HG03064 (cell line): ENCODE results near the gene SLC9C2.
"Not testable (repeated sequence)": the region's sequence is repeated elsewhere in the genome, so short reads cannot be mapped to it uniquely, and the experiment has no call there.

ENCODE experiments used
- ATAC-seq: cut with Tn5 transposase; IDR thresholded peaks from one replicate; pipeline ENCODE4 v1.9.1; 2021; ENCODE audit warnings: low read depth; ENCODE audit not compliant: unreplicated experiment

The SLC9C2 gene

GRCh38 chr1:173530795-173531693, 71.8 kb downstream of the SLC9C2 start:
- no peak for ATAC-seq

- no peak for ATAC-seq
These were observed 73.8 kb downstream of the SLC9C2 start for GRCh38 chr1:173529106-173529505.

DNA sequence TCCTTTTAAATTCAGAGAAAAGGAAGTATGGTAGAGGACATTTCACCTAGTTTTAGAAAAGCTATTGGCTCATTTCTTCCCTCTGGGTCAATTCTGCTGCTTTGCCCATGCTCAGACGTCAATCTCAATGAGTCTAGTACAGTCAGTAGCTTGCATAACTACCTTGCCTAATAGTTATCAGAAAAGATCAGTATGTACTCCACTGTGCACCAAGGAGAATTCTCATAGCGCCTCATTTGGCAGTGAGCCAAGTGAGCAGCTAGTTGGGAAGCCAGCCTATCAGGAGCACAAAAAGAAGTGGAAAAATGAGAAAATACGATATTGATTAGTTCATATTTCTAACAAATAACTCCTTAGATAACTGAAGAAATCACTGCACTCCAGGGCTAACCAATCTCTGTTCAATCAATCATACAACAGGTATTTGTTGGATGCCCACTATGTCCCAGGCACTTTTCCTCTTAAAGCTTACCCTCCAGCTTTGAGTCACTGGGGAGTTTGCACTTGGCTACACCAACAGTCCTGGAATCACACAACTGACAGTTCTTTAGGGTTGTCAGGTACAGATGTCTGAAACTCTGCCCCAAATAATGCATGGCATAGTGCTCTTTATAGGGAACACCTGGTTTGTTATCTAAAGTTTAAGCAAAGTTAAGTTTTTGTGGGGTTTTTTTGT, 75.6 kb downstream of the SLC9C2 start:
- no peak for ATAC-seq

GRCh38 chr1:173525926-173526325, 76.9 kb downstream of the SLC9C2 start:
- no peak for ATAC-seq

DNA sequence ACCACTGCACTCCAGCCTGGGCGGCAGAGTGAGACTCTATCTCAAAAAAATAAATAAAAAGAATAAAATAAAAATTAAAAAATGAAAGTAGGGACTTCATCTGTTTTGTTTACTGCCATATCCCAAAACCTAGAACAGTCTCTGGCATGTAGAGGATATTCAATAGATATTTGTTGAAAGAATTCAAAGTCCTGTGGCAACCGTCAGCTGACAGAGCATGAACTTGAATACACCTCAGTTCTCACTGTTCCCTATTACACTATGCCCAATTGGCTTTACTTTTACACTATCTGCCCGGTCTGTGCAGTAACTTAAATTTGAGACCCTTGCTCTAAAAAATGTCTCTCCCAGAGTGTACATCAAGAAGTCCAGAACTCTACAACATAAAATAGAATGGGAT, 79.5 kb downstream of the SLC9C2 start:
- ATAC-seq: no peak

DNA sequence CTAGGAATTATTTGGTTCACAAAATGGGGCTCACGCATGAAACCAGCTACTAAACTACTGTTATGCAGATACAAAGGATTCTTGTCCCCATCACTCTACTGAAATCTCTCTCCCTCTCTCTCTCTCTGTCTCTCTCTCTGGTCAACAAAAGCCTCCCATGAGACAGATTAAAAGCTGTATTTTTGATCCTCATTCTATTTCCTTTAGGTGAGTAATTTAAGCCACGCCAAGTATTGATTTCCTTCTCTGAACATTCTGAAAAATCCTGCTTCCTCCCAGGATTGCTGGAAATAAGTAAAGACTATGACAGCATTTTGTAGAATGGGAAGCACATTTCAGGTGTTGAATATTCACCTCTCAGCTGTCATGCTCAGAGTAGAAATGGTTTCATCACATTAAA, 82.1 kb downstream of the SLC9C2 start:
- ATAC-seq: no peak

DNA sequence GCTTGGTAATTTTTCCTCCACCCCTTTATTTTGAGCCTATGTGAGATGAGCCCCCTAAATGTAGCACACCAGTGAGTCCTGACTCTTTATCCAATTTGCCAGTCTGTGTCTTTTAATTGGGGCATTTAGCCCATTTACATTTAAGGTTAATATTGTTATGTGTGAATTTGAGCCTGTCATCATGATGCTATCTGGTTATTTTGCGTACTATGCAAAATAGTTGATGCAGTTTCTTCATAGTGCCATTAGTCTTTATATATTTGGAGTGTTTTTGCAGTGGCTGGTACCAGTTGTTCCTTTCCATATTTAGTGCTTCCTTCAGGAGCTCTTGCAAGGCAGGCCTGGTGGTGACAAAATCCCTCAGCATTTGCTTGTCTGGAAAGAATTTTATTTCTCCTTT, 88.4 kb downstream of the SLC9C2 start:
- not testable (repeated sequence) for ATAC-seq

DNA sequence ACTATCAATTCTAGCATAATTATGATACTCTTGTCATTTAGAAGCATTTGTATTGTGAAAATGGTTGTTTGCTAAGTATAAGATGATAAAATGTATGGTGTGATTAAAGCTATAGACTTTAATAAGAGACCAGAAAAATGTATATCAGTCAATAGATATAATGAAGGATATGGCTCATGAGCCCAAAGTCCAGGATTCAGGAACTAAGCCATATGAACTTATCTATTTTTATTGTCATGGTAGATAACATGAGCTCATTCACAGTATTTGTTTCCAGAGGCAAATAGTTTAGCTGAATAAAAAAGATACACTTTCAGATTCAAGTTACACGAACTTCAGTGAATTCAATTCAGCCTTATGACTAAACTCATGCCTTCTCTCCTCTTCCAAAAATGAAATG, 93.1 kb downstream of the SLC9C2 start:
- ATAC-seq: no peak

DNA sequence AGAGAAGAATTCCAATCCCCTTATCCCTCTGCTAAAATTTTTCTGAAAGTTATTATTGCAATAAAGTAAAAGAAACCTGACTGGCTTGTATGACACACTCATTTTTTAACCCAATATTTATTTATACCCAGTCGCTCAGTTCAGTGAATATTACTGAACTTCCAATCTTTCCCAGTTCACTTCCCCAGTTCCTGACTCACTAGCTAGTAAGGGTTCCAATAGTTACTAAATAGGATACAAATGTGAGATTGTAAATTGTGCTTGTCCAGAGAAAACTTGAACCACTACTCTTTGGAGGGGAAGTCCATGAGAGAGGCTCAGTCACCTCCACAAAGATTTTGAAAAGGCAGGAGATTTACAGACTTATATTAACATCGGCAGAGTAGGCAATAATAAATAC, 94.3 kb downstream of the SLC9C2 start:
- ATAC-seq: no peak

DNA sequence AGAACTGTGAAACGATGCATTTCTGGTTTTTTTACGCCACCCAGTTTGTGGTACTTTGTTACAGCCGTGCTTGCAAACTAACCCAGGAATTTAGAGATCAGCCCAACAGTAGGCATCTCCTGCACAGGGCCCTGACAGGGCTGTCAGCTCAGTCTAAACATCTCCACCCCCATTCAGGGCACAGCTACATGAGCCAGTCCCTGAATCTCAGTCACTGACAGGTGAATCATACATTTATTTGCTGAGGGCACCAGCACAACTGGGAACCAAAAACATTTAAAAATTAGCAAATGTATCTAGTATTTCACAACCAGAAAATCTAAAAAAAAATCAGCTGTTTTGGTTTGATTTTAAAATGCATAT, 95.0 kb downstream of the SLC9C2 start:
- ATAC-seq: no peak

- no peak for ATAC-seq
These were observed 95.5 kb downstream of the SLC9C2 start for GRCh38 chr1:173507205-173507846.

DNA sequence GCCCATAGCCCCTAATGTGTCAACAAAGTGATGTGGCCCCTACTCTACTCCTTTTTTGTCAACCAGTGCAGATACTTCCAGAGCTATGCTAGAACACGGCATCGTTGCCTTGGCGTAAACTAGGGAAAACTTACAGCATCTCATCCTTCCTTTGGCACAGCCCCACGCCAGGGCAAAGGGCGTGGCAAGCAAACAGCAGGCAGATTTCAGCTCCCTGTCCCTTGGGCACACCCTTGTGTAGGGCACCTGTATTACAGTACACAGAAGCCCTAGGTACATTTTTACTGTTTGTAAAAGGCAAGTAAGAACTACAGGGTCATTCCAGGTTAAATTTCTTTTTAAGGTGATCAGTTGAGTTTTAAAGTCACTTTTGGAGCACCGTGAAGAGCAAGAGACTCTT, 96.4 kb downstream of the SLC9C2 start:
- no peak for ATAC-seq

DNA sequence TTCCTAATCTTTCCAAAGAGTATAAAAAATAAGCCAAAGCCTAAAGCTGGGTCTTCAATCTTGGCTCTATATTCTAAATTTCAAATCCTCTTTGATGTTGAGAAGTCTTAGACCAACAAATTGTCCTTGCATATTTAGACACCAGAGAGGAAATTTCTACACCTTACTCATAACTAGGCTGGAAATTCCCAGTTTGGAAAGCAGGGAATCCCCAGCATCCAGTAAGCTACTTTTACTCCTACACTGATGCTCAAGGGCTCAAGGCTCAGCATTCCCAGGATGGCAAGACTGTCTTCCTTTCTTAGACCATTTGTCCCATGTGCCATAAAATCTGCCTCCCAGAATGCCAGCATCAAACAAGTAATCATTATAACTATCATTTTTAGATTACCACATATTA, 97.5 kb downstream of the SLC9C2 start:
- ATAC-seq: no peak

GRCh38 chr1:173504268-173504667, 98.6 kb downstream of the SLC9C2 start:
- ATAC-seq: no peak

GRCh38 chr1:173503391-173503790, 99.5 kb downstream of the SLC9C2 start:
- ATAC-seq: no peak

- ATAC-seq: no peak
These were observed 100.8 kb downstream of the SLC9C2 start for GRCh38 chr1:173502104-173502503.

DNA sequence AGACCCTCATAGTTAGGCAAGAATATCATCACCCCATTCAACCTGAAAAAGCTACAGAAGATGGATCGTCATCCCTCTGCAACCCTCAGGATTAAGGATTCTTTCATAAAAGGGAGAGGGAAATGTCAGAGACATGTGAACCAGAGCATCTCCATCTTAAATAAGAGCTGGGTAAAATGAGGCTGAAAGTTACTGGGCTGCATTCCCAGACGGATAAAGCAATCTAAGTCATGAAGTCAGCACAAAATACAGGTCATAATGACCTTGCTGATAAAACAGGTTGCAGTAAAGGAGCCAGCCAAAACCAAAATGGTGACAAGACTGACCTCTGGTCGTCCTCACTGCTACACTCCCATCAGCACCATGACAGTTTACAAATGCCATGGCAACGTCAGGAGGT, 103.1 kb downstream of the SLC9C2 start:
- no peak for ATAC-seq

DNA sequence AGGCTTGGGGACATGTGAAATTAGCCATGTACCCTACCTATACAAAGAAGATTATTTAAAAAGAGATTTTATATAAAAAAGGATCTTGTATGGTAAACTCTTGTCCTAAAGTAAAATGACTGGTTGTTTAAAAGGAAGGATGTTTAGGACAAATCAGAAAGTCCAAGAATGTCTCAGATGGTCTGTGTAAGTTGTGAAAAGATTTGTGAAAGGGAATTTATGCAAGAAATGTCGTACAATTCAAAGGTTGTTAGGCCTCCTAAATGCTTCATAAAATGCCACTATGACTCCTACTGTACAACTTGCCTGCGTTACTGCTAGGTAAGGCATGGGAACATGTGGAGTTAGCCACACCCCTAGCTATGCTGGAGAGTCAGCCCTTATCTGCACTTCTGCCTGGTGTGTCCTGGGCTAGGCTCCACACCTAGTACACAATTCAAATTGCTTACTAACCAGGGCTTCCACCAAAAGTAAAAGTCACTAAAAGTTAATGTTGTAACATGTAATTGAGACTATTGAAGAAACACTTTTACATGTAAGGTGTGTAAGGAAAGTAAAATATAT, 106.0 kb downstream of the SLC9C2 start:
- ATAC-seq: no peak

DNA sequence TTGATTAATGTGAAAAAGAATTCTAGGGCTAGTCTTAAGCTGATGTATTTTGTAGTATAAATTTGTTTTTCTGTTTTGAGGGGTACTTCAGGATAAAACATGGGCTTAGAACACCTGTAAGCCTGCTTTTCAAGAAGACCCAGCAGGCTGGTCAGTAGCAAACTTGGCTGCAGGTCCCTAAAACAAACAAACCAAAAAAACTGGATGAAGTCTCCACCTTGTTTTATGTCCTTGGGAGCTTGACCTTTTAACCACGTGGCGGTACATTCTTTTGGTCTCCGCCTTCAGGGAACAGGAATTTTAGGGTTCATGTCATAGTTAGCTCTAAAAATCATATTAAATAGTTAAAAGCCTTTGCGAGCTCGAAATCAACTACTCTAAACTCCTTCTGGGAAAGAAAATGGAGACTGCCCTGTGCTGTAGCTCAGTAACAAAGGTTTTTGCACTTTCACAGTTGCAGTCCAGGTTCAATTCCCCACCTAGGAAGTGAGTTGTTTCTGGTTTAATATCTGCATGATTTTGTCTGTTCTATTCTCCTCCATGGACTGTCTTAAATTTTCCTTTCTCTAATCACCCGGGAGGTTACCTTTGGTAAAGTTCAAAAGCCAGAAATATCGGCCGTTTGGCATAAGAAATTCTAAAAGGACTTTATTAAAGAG, 107.1 kb downstream of the SLC9C2 start:
- no peak for ATAC-seq

DNA sequence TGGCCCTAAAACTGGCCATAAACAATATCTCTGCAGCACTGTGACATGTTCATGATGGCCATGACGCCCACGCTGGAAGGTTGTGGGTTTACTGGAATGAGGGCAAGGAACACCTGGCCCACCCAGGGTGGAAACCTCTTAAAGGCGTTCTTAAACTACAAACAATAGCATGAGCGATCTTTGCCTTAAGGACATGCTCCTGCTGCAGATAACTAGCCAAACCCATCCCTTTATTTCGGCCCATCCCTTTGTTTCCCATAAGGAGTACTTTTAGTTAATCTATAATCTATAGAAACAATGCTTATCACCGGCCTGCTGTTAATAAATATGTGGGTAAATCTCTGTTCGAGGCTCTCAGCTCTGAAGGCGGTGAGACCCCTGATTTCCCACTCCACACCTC, 109.7 kb downstream of the SLC9C2 start:
- ATAC-seq: not testable (repeated sequence)

GRCh38 chr1:173491508-173491907, 111.4 kb downstream of the SLC9C2 start:
- no peak for ATAC-seq
